GM21423 (cell line): ENCODE measurements around the gene SOX12.
"Not testable (repeated sequence)": the region's sequence is repeated elsewhere in the genome, so short reads cannot be mapped to it uniquely, and the experiment has no call there.

Experiments used
- ATAC-seq: cut with Tn5 transposase; IDR thresholded peaks from one replicate; pipeline ENCODE4 v1.9.1; 2021; ENCODE audit warnings: mild to moderate bottlenecking, moderate library complexity; ENCODE audit not compliant: unreplicated experiment

The SOX12 gene

GRCh38 chr20:376750-377149 is 51.4 kb downstream of the SOX12 start:
- ATAC-seq, result no peak

DNA sequence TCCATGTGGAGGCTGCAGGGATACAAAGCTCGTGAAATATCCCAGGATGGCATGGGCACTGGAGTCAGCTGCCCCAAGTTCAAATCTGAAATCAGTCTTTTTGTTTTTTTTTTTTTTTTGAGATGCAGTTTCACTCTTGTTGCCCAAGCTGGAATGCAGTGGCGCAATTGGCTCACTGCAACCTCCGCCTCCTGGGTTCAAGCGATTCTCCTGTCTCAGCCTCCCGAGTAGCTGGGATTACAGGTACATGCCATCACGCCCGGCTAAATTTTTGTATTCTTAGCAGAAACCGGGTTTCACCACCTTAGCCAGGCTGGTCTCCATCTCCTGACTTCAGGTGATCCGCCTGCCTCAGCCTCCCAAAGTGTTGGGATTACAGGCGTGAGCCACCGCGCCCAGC is 52.2 kb downstream of the SOX12 start:
- not testable (repeated sequence) for ATAC-seq

GRCh38 chr20:378961-379336 is 53.6 kb downstream of the SOX12 start:
- no peak for ATAC-seq
